Measurements from ENCODE around the gene SRP14. TPM values are rescaled to one million over a fixed set of nuclear protein-coding genes. Genes with fewer than 3 reads are reported as not detected.

SRP14 gene
- total and polyA plus RNA-seq, 9 of the 15 experiments (the other 6 are each of a cell fraction or from before 2014, with no cell fraction given): 161 to 1,097 (median 402) TPM

DNA sequence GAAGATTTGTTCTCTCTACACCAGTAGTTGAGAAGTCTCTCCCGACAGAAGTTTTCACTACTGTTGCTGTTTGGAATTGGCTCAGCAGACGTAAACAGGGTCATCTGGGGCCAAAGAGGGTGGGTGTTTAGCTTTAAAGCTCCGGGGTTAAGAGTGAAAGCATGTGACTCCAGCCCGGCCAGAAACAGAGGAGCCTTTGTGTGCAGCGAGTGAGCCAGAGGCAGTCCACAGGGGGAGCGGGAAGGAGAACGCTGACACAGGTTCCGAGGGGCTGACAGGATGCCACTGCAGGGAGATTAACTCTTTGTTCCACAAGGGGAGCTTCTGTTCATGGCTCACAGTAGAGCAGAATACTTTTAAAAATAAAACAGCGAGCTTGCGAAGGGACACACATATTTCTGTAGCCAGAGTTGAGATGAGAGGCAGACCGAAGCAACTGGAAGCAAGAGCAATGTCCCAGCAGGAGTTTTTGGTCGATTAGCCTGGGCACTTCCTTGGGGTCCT, 42.8 kb upstream of the SRP14 start (continued):
- TF ChIP-seq, protein P1, sequence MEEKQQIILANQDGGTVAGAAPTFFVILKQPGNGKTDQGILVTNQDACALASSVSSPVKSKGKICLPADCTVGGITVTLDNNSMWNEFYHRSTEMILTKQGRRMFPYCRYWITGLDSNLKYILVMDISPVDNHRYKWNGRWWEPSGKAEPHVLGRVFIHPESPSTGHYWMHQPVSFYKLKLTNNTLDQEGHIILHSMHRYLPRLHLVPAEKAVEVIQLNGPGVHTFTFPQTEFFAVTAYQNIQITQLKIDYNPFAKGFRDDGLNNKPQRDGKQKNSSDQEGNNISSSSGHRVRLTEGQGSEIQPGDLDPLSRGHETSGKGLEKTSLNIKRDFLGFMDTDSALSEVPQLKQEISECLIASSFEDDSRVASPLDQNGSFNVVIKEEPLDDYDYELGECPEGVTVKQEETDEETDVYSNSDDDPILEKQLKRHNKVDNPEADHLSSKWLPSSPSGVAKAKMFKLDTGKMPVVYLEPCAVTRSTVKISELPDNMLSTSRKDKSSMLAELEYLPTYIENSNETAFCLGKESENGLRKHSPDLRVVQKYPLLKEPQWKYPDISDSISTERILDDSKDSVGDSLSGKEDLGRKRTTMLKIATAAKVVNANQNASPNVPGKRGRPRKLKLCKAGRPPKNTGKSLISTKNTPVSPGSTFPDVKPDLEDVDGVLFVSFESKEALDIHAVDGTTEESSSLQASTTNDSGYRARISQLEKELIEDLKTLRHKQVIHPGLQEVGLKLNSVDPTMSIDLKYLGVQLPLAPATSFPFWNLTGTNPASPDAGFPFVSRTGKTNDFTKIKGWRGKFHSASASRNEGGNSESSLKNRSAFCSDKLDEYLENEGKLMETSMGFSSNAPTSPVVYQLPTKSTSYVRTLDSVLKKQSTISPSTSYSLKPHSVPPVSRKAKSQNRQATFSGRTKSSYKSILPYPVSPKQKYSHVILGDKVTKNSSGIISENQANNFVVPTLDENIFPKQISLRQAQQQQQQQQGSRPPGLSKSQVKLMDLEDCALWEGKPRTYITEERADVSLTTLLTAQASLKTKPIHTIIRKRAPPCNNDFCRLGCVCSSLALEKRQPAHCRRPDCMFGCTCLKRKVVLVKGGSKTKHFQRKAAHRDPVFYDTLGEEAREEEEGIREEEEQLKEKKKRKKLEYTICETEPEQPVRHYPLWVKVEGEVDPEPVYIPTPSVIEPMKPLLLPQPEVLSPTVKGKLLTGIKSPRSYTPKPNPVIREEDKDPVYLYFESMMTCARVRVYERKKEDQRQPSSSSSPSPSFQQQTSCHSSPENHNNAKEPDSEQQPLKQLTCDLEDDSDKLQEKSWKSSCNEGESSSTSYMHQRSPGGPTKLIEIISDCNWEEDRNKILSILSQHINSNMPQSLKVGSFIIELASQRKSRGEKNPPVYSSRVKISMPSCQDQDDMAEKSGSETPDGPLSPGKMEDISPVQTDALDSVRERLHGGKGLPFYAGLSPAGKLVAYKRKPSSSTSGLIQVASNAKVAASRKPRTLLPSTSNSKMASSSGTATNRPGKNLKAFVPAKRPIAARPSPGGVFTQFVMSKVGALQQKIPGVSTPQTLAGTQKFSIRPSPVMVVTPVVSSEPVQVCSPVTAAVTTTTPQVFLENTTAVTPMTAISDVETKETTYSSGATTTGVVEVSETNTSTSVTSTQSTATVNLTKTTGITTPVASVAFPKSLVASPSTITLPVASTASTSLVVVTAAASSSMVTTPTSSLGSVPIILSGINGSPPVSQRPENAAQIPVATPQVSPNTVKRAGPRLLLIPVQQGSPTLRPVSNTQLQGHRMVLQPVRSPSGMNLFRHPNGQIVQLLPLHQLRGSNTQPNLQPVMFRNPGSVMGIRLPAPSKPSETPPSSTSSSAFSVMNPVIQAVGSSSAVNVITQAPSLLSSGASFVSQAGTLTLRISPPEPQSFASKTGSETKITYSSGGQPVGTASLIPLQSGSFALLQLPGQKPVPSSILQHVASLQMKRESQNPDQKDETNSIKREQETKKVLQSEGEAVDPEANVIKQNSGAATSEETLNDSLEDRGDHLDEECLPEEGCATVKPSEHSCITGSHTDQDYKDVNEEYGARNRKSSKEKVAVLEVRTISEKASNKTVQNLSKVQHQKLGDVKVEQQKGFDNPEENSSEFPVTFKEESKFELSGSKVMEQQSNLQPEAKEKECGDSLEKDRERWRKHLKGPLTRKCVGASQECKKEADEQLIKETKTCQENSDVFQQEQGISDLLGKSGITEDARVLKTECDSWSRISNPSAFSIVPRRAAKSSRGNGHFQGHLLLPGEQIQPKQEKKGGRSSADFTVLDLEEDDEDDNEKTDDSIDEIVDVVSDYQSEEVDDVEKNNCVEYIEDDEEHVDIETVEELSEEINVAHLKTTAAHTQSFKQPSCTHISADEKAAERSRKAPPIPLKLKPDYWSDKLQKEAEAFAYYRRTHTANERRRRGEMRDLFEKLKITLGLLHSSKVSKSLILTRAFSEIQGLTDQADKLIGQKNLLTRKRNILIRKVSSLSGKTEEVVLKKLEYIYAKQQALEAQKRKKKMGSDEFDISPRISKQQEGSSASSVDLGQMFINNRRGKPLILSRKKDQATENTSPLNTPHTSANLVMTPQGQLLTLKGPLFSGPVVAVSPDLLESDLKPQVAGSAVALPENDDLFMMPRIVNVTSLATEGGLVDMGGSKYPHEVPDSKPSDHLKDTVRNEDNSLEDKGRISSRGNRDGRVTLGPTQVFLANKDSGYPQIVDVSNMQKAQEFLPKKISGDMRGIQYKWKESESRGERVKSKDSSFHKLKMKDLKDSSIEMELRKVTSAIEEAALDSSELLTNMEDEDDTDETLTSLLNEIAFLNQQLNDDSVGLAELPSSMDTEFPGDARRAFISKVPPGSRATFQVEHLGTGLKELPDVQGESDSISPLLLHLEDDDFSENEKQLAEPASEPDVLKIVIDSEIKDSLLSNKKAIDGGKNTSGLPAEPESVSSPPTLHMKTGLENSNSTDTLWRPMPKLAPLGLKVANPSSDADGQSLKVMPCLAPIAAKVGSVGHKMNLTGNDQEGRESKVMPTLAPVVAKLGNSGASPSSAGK (IDR thresholded peaks at IDR 0.05): peak; percentile 58; the same call in 1 of the 2 replicates
- TF ChIP-seq JUND (IDR thresholded peaks at IDR 0.05; ENCODE audit: borderline replicate concordance, low read depth, low read length) (no peak), JUND (tag; IDR thresholded peaks at IDR 0.05; ENCODE audit: borderline replicate concordance, low read depth, low read length) (peak; percentile 32; the same call in 1 of the 3 replicates), HMG20B (CRISPR knock-in tag; IDR thresholded peaks at IDR 0.05) (no peak), TRIM24 (IDR thresholded peaks at IDR 0.05) (no peak), TEAD1 (CRISPR knock-in tag; IDR thresholded peaks at IDR 0.05) (no peak), TCF7L2 (IDR thresholded peaks at IDR 0.05; ENCODE audit: low read depth, low read length) (no peak), ZFX (CRISPR knock-in tag; IDR thresholded peaks at IDR 0.05) (no peak), PHB2 (IDR thresholded peaks at IDR 0.05; ENCODE audit: low read depth) (no peak), XRCC3 (IDR thresholded peaks at IDR 0.05) (no peak), ZNF592 (IDR thresholded peaks at IDR 0.05) (peak; percentile 67; the same call in 1 of the 2 replicates), HEY1 (CRISPR knock-in tag; IDR thresholded peaks at IDR 0.05; ENCODE audit: borderline replicate concordance) (no peak), BCL6 (CRISPR knock-in tag; IDR thresholded peaks at IDR 0.05) (no peak)

Measured in K562 (cell line).